Kidney epithelial cell (primary cell): ENCODE data around the gene HYAL3. TPM values are rescaled to one million over a fixed set of nuclear protein-coding genes. Genes with fewer than 3 reads are reported as not detected.

Experiments used
- DNase-seq: peaks from one replicate; pipeline ENCODE4 v3.0.0-alpha.2; 2010; ENCODE audit warnings: low read depth
- H3K27me3 ChIP-seq: 2 replicates; pipeline ENCODE4 v1.6.0; 2011; ENCODE audit warnings: low read length; ENCODE audit not compliant: control insufficient read depth, insufficient read depth
- H3K36me3 ChIP-seq: 2 replicates; pipeline ENCODE4 v1.5.1; 2011; ENCODE audit warnings: low read length; ENCODE audit not compliant: control insufficient read depth, insufficient read depth
- H3K4me3 ChIP-seq: 2 replicates; pipeline ENCODE4 v1.5.1; 2011; ENCODE audit warnings: low read depth, mild to moderate bottlenecking, control low read depth, low read length
- total RNA-seq: library from RNA; depleted of rRNA; stranded (reverse); fragments of >200 nt; gene quantifications from 2 replicates; pipeline ENCODE4 v1.2.3, GENCODE V29; 2015
- TF ChIP-seq, protein P1 (sequence below): IDR thresholded peaks from 2 replicates; pipeline ENCODE4 v1.5.1; 2011; ENCODE audit warnings: mild to moderate bottlenecking, moderate library complexity, low read length, control low read depth, inconsistent platforms; ENCODE audit not compliant: insufficient read depth, poor library complexity, severe bottlenecking

The HYAL3 gene
- total RNA-seq, 1 donor from 2014 or later: 7.6 TPM

DNA sequence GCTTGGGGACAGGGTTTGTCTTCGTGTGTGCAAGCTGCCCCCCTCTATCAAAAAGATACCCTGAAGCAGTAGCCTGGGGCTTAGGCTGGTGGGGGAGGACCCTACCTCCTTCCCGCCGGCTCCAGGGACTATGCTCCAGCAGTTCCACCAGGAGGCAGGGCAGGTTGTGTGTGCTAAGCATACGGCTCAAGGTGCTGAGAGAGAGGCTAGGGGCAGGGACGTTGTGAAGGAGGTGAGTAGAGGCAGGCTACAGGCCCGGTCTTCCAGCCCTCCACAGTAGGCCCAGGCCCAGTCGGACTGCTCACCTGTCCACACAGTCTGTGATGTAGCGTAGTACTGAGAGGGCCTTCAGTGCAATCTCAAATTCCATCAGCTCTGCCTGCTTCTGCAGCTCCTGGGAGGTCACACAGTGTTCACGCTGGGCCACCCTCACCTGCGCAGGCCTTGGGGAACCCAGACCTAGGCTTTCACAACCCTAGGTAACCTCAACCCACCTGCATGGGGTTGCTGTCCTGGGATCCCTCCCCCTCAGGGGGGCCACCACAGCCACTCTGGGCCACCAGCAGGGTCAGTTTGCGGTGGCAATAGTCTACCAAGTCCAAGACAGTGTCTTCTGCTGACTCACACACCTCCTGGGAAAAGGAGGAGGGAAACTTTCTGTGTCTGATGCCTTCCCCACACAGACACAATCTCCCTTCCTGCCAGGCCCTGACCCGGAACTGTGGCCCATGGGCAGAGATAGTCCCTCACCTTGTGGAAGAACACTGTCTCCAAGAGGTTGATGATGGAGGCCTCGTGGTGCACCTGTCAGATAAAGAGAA is 43.8 kb upstream of the HYAL3 start:
- Histone ChIP-seq H3K4me3 (no peak overlapping the region), H3K36me3 (peaks cover 1% of the 10 kb centered on the region), H3K27me3 (peaks cover 11% of the 10 kb centered on the region)
- TF ChIP-seq, protein P1, sequence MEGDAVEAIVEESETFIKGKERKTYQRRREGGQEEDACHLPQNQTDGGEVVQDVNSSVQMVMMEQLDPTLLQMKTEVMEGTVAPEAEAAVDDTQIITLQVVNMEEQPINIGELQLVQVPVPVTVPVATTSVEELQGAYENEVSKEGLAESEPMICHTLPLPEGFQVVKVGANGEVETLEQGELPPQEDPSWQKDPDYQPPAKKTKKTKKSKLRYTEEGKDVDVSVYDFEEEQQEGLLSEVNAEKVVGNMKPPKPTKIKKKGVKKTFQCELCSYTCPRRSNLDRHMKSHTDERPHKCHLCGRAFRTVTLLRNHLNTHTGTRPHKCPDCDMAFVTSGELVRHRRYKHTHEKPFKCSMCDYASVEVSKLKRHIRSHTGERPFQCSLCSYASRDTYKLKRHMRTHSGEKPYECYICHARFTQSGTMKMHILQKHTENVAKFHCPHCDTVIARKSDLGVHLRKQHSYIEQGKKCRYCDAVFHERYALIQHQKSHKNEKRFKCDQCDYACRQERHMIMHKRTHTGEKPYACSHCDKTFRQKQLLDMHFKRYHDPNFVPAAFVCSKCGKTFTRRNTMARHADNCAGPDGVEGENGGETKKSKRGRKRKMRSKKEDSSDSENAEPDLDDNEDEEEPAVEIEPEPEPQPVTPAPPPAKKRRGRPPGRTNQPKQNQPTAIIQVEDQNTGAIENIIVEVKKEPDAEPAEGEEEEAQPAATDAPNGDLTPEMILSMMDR: no peak
- no peak for DNase-seq

DNA sequence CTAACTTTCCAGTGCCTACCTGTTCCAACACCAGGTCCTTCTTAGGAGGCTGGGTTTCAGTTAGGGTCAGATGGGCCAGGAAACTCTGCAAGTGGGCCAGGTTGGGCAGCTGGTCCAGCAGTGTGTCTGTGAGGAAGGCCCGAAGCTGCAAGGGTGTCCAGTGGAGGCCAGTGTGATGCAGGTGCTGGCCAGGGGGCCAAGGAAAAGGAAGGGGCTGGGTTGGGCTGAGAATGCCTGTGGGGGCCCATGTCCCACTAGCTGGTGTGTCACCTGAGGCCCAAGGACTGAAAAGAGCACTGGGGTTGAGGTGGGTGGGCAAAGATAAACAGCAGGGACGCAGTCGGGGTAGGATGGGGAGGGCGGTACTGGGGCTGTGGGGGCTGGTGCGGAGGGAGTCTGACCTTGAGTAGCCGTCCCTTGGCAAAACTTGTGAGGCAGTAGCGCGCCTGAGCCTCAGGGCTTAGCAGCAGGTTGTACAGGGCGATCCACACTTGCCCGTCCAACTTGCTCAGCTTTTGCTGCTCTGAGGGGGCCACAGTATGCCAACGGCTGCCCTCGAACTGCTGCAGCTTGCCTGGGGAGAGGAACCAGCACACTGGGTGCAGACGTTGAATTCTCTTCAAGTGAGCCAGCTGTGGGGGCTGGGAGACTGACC is 42.9 kb upstream of the HYAL3 start:
- TF ChIP-seq, protein P1: no peak
- H3K4me3 ChIP-seq: no peak overlapping the region
- peaks cover 11% of the 10 kb centered on the region for H3K27me3 ChIP-seq
- no peak for DNase-seq
- H3K36me3 ChIP-seq: no peaks in the 10 kb centered on the region

DNA sequence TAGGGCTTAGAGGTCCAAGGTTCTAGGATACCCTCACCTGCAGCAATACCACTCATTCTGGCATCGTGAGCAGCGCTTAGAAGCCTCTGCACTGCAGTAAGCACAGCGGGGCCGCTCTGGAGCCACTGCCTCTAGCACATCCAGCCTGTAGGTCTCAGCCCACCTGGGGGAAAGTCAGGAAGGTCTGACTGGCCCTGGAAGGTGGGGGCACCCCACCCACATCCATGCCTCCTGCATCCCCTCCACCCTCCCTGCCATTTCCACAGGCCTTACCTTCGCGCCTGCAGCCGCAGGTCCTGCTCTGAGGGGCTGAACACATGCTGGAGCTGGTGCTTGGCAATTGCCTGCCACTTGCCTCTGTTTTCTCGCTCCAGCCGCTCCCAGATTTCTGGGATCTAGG is 42.3 kb upstream of the HYAL3 start:
- Histone ChIP-seq H3K36me3 (no peaks in the 10 kb centered on the region), H3K4me3 (no peak overlapping the region), H3K27me3 (peaks cover 11% of the 10 kb centered on the region)
- TF ChIP-seq, protein P1: no peak
- DNase-seq: no peak

DNA sequence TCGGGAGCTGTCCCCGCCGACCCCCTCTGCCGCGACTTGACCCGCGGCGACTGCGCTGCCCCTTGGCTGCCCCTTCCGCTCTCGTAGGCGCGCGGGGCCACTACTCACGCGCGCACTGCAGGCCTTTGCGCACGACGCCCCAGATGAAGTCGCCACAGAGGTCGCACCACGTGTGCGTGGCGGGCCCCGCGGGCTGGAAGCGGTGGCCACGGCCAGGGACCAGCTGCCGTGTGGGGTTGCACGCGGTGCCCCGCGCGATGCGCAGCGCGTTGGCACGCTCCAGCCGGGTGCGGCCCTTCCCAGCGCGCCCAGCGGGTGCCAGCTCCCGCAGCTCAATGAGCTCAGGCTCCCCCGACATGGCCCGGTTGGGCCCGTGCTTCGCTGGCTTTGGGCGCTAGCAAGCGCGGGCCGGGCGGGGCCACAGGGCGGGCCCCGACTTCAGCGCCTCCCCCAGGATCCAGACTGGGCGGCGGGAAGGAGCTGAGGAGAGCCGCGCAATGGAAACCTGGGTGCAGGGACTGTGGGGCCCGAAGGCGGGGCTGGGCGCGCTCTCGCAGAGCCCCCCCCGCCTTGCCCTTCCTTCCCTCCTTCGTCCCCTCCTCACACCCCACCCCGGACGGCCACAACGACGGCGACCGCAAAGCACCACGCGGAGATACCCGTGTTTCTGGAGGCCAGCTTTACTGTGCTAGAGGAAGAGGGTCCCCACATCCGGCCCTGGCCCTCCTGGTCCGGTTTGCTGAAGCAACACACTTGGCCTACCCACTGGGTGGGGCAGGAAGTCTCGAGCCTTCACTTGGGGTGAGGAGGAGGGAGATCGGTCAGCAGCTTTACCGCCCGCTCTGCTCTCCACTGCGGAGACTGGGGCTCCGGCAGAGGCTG is 41.5 kb upstream of the HYAL3 start, which contains the start of gene RASSF1:
TSS of gene RASSF1 (minus strand) at position 389 of the 882 bp plus-strand sequence. CDS start at position 358, 31 bp downstream.
- H3K27me3 ChIP-seq: peaks cover 11% of the 10 kb centered on the region
- no peaks in the 10 kb centered on the region for H3K36me3 ChIP-seq
- TF ChIP-seq, protein P1: no peak
- H3K4me3 ChIP-seq: peak within 1 kb of the TSS; percentile 17
- DNase-seq: no peak

DNA sequence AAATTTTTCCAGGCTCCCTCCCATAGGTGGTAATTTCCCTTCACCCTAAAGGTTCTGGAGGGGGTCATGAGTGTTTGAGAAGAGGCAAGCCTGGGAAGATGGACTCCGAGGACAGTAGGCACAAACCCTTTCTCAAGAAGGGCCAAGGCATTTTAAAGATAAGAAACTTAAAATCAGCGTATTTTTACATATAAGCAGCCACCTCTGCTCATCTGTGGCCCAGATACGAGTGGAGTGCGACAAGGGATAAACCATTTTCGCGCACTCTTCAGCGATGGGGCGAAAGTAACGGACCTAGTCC is 40.9 kb upstream of the HYAL3 start:
- TF ChIP-seq, protein P1: no peak
- H3K36me3 ChIP-seq: no peaks in the 10 kb centered on the region
- peak overlapping the region; percentile 17 for H3K4me3 ChIP-seq
- no peak for DNase-seq
- peaks cover 11% of the 10 kb centered on the region for H3K27me3 ChIP-seq
